ENCODE data around the gene TMPRSS4. TPM values are rescaled to one million over a fixed set of nuclear protein-coding genes. Genes with fewer than 3 reads are reported as not detected.

TMPRSS4 gene
- total and polyA plus RNA-seq, 7 donors, result 0.12 to 0.47 TPM; not detected in 5

DNA sequence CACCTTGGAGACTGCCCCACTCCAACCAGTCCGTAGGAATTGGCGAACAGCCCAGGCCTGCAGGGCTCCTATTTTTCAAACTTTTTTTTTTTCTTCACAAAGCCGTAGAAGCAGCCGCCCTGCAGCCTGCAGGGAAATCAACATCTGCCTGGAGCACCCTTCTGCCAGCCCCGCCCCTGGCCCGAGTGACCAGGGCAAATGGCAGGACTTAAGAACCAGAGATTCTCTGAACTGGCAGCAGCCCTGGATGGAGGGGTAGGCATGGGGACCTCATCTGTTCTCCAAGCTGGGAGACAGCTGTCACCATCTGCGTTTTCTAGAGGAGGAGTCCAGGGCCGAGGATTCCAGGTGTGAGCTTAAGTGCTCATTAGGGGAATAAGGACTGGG lies 94.0 kb downstream of the TMPRSS4 start:
- H3K27me3 ChIP-seq (ENCODE audit: insufficient read depth in 3 of 3, low read length in 2 of 3), result no peaks in the 10 kb centered on the region
- H3K9me3 ChIP-seq, result no peaks in the 10 kb centered on the region
- ATAC-seq (no peak), DNase-seq (no peak)
- H3K36me3 ChIP-seq (ENCODE audit: insufficient read depth in 1 of 2, low read depth in 1 of 2), result no peaks in the 10 kb centered on the region
- no peak overlapping the region for H3K4me3 ChIP-seq
- intact Hi-C loops (cut with DNase I), result loop anchor here (1.0 kb wide), 2 partner anchors 25 to 26 kb away; no protein-coding TSS in a partner anchor
- TF ChIP-seq, protein P1, sequence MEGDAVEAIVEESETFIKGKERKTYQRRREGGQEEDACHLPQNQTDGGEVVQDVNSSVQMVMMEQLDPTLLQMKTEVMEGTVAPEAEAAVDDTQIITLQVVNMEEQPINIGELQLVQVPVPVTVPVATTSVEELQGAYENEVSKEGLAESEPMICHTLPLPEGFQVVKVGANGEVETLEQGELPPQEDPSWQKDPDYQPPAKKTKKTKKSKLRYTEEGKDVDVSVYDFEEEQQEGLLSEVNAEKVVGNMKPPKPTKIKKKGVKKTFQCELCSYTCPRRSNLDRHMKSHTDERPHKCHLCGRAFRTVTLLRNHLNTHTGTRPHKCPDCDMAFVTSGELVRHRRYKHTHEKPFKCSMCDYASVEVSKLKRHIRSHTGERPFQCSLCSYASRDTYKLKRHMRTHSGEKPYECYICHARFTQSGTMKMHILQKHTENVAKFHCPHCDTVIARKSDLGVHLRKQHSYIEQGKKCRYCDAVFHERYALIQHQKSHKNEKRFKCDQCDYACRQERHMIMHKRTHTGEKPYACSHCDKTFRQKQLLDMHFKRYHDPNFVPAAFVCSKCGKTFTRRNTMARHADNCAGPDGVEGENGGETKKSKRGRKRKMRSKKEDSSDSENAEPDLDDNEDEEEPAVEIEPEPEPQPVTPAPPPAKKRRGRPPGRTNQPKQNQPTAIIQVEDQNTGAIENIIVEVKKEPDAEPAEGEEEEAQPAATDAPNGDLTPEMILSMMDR (IDR thresholded peaks at IDR 0.05), result no peak
- H3K4me1 ChIP-seq, result peaks cover 12% of the 10 kb centered on the region
- H3K27ac ChIP-seq, result no peak overlapping the region
- 38 to 50% (median 39%) methylated on average over 8 of the region's 8 CpGs for WGBS, 3 donors

Other genes with a start within 250 kb of the TMPRSS4 start
- 10 to 100 TPM; 10.8 to 27.9 (median 11.5) TPM for gene FXYD6, start 200.4 kb upstream of the TMPRSS4 start, total RNA-seq
- gene FXYD6, start 200.4 kb upstream of the TMPRSS4 start, polyA plus RNA-seq, result 10 to 100 TPM; 14.0 to 17.5 (median 14.8) TPM
- gene TMPRSS13, start 147.7 kb upstream of the TMPRSS4 start, total RNA-seq, result not detected
- not detected for gene TMPRSS13, start 147.7 kb upstream of the TMPRSS4 start, polyA plus RNA-seq
- 1 to 10 TPM; 1.1 to 3.9 (median 2.8) TPM for gene IL10RA, start 90.7 kb upstream of the TMPRSS4 start, total RNA-seq
- gene IL10RA, start 90.7 kb upstream of the TMPRSS4 start, polyA plus RNA-seq, result under 1 TPM; 0.39 to 0.98 (median 0.78) TPM
- under 1 TPM in 1 of 4 donors, not detected in 3; 0.09 TPM for gene SMIM35, start 9.9 kb downstream of the TMPRSS4 start, total RNA-seq
- gene SMIM35, start 9.9 kb downstream of the TMPRSS4 start, polyA plus RNA-seq, result not detected
- 10 to 100 TPM in 1 of 4 donors, 1 to 10 TPM in 3; 5.1 to 15.1 (median 7.8) TPM for gene SCN4B, start 75.7 kb downstream of the TMPRSS4 start, total RNA-seq
- 1 to 10 TPM; 3.6 to 6.3 (median 4.1) TPM for gene SCN4B, start 75.7 kb downstream of the TMPRSS4 start, polyA plus RNA-seq
- 1 to 10 TPM in 3 of 4 donors, under 1 TPM in 1; 0.40 to 6.6 (median 1.8) TPM for gene SCN2B, start 99.6 kb downstream of the TMPRSS4 start, total RNA-seq
- gene SCN2B, start 99.6 kb downstream of the TMPRSS4 start, polyA plus RNA-seq, result under 1 TPM; 0.09 to 0.51 (median 0.23) TPM
- 1 to 10 TPM in 2 of 4 donors, under 1 TPM in 2; 0.48 to 1.8 (median 1.1) TPM for gene JAML, start 147.9 kb downstream of the TMPRSS4 start, total RNA-seq
- under 1 TPM; 0.21 to 0.36 (median 0.25) TPM for gene JAML, start 147.9 kb downstream of the TMPRSS4 start, polyA plus RNA-seq
- gene MPZL3, start 175.3 kb downstream of the TMPRSS4 start, total RNA-seq, result under 1 TPM; 0.22 to 0.97 (median 0.49) TPM
- gene MPZL3, start 175.3 kb downstream of the TMPRSS4 start, polyA plus RNA-seq, result under 1 TPM; 0.07 to 0.16 (median 0.13) TPM
- 1 to 10 TPM; 1.1 to 8.1 (median 3.5) TPM for gene MPZL2, start 187.2 kb downstream of the TMPRSS4 start, total RNA-seq
- gene MPZL2, start 187.2 kb downstream of the TMPRSS4 start, polyA plus RNA-seq, result 1 to 10 TPM; 1.0 to 3.9 (median 2.7) TPM
- 1 to 10 TPM in 1 of 4 donors, under 1 TPM in 3; 0.24 to 1.2 (median 0.67) TPM for gene CD3E, start 227.7 kb downstream of the TMPRSS4 start, total RNA-seq
- gene CD3E, start 227.7 kb downstream of the TMPRSS4 start, polyA plus RNA-seq, result under 1 TPM; 0.15 to 0.27 (median 0.22) TPM

Data from psoas muscle (tissue), 8 donors.